Right atrium auricular region (tissue), 2 donors: ENCODE data around the gene KRT17. TPM values are rescaled to one million over a fixed set of nuclear protein-coding genes. Genes with fewer than 3 reads are reported as not detected.
"Not testable (repeated sequence)": the region's sequence is repeated elsewhere in the genome, so short reads cannot be mapped to it uniquely, and the experiment has no call there.

Source experiments
- DNase-seq: peaks from one replicate; pipeline ENCODE4 v3.0.0-alpha.2; 2019; ENCODE audit warnings: low spot score
- H3K27ac ChIP-seq, 2 donors: fragments of 200-600 bp; sonication (generic); 1 replicate in 1 of 2; 2 replicates in 1 of 2; pipeline ENCODE4 v1.5.1; 2016 to 2019
- H3K27me3 ChIP-seq, 2 donors: fragments of 200-600 bp; sonication (generic); one replicate each; pipeline versions ENCODE4 v1.5.1 to v1.6.0; 2017 to 2019
- H3K36me3 ChIP-seq: fragments of 200-600 bp; sonication (generic); one replicate; pipeline ENCODE4 v1.5.1; 2016
- H3K4me1 ChIP-seq, 2 donors: fragments of 200-600 bp; sonication (generic); one replicate each; pipeline versions ENCODE4 v1.5.1 to v1.6.0; 2017 to 2019
- H3K4me3 ChIP-seq, 2 donors: fragments of 200-600 bp; sonication (generic); 1 replicate in 1 of 2; 2 replicates in 1 of 2; pipeline ENCODE4 v1.5.1; 2017 to 2019; ENCODE audit warnings: mild to moderate bottlenecking in 1 of 2, moderate library complexity in 1 of 2
- H3K9me3 ChIP-seq, 2 donors: fragments of 200-600 bp; sonication (generic); one replicate each; pipeline ENCODE4 v1.5.1; 2019
- total RNA-seq, 2 donors: library from RNA; depleted of rRNA; stranded (reverse); fragments of >200 nt; gene quantifications; one replicate each; pipeline ENCODE4 v1.1.0, GENCODE V29; 2016
- TF ChIP-seq, protein P1 (sequence below), 2 donors: fragments of 200-600 bp; sonication (generic); IDR thresholded peaks; one replicate each; pipeline ENCODE4 v1.5.1; 2019; ENCODE audit warnings: antibody characterized with exemption in 2 of 2

KRT17 gene
- total RNA-seq, 2 donors from 2014 or later = not detected

DNA sequence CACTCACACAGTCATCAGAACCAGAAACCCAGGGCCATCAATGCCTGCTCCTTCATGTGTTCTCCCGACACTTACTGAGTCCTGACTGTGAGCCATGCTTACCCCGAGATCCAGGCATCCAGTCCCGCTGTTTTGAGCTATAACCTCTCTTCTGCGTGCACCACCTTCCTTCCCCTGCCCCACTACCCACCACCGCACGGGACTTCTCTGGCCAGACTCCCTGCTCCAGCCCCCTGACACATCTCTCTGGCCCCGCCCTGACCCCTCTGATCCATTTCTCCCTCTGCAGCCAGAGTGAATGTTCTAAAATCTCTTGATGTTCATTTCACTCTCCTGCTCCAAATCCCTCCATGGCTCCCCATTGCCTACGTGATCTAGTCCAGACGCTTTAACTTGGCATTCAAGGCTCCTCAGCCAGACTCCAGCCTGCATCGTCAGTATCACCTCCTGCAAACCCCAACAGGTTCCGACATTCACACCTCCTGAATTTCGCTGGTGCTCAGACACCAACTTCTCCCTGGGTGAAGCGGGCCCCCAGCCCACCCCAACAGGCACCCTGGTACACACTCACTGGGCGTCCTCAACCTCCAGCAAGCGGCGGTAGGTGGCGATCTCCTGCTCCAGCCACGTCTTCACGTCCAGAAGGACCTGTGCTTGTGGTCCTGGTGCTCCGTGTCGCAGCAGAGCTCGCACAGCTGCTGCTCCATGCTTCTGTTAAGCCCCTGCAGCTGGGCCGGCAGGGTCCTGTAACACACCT lies 3.1 kb upstream of the KRT17 start:
- no peaks in the 10 kb centered on the region for H3K27me3 ChIP-seq
- DNase-seq = no peak
- H3K27ac ChIP-seq = no peak overlapping the region
- H3K36me3 ChIP-seq = no peaks in the 10 kb centered on the region
- H3K4me1 ChIP-seq = no peaks in the 10 kb centered on the region
- TF ChIP-seq, protein P1, sequence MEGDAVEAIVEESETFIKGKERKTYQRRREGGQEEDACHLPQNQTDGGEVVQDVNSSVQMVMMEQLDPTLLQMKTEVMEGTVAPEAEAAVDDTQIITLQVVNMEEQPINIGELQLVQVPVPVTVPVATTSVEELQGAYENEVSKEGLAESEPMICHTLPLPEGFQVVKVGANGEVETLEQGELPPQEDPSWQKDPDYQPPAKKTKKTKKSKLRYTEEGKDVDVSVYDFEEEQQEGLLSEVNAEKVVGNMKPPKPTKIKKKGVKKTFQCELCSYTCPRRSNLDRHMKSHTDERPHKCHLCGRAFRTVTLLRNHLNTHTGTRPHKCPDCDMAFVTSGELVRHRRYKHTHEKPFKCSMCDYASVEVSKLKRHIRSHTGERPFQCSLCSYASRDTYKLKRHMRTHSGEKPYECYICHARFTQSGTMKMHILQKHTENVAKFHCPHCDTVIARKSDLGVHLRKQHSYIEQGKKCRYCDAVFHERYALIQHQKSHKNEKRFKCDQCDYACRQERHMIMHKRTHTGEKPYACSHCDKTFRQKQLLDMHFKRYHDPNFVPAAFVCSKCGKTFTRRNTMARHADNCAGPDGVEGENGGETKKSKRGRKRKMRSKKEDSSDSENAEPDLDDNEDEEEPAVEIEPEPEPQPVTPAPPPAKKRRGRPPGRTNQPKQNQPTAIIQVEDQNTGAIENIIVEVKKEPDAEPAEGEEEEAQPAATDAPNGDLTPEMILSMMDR (IDR thresholded peaks at IDR 0.05) = no peak
- no peaks in the 10 kb centered on the region for H3K9me3 ChIP-seq
- no peak overlapping the region for H3K4me3 ChIP-seq

DNA sequence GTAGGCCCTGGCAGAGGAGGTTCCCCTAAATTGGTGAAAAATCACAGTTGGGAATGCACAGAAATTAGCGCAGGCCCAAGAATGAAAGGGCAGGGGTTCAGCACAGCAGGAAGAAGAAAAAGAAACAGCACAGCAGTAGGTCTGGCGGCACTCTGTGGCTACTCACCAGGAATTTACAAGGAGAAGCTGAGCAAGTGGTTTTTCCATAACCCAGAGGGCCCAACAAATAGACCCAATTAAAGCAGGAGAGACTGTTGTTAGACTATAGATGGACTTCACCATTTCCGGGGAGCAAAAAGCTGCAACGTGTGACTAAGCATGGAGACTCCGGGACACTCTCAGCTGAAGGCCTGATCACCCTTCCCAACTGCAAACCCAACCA lies 2.5 kb upstream of the KRT17 start:
- not testable (repeated sequence) for H3K9me3 ChIP-seq, H3K4me3 ChIP-seq, H3K27me3 ChIP-seq, H3K36me3 ChIP-seq, DNase-seq, H3K4me1 ChIP-seq, H3K27ac ChIP-seq

DNA sequence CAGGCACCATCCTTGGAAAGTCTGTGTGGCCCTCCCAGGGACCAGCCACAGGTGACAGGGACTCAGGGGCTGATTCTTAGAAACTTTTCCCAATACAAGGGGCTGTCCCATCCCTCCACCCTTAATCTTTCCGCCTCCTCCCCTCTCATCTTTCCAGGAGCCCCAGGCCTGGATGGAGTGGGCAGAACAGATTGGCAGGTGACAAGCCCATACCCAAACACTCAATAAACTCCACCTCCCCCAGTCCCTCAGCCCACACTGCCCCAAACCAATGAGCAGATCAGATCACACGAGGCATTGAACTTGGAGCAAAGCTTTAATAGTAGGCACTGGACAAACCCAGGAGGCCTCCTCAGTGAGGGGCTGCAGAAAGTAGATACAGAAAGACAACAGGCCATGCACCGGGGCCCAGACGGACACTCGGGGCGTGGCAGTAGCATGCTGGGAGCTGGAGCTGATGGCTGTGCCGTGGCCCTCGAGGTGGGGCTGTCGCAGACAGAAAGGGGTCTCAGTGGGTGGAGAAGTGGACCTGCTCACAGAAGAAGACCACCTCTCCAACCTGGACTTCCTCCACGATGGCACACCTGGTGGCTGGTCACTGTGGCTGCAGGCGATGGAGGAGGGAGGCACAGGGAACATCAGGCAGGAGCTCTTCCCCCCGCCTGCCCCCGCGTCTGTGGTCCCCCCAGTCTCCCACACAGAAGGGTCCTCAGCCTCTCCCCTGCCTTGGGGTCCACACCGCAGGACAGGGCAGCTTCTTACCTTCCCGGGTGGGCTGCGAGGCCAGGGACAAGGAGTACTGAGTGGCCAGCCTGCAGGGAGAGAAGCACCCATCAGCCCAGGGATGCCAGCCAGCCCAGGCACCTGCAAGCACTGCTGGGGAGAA lies 1.9 kb upstream of the KRT17 start:
- not testable (repeated sequence) for H3K9me3 ChIP-seq, H3K36me3 ChIP-seq, H3K27me3 ChIP-seq, H3K4me3 ChIP-seq, H3K4me1 ChIP-seq, H3K27ac ChIP-seq, DNase-seq

DNA sequence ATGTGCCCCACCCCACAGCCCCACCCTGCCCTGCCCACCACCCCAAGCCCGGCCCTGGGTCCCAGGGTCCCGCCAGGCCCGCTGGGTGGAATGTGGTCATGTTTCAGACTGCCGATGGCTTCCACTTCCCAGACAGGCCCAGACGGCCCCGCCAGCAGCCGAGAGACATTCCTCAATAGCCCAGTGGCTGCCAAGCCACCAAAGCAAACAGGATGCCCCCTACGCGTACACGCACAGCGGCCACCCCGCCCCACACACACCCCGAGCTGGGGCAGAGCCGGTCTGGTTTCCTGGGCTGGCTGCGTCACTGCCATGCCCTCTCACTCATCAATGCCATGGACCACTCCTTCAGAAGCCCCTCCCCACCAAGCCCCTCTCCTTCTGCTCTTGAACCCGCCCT lies 1.2 kb upstream of the KRT17 start:
- no peak for DNase-seq
- H3K27me3 ChIP-seq = no peaks in the 10 kb centered on the region
- no peak overlapping the region for H3K27ac ChIP-seq
- no peak overlapping the region for H3K4me3 ChIP-seq
- no peaks in the 10 kb centered on the region for H3K36me3 ChIP-seq
- TF ChIP-seq, protein P1 (IDR thresholded peaks at IDR 0.05) = no peak
- no peaks in the 10 kb centered on the region for H3K4me1 ChIP-seq
- H3K9me3 ChIP-seq = no peaks in the 10 kb centered on the region

DNA sequence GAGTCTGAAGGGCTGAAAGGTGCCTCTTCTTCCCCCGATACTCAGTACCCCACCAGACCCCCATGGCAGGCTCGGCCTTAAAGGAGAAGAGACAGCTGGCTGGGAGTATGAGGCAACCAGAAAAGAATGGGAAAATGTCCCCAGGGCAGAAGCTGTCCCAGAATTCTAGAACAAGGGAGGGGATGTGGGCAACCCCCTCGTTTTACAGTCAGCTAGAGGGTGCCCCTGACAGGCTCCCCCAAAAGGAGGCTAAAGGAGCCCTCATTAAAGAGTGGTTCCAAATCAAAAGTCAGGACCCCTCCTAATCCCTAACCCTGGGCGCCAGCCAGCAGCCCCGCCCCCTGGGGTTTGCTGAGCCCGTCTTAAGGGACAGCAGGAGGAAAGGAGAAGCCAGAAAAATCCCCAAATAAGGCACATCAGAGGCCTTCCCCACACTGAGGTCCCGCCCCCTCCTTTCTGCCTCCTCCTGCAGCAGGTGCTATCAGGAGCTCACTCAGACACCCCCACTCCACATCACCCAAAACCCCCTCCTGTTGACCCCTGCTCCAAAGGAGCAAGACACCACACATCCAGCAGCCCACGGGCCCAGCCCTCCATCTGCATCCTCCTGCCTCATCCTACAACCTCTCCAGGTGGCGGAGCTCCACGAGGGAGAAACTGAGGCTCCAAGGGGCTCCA lies 1.1 kb downstream of the KRT17 start:
- not testable (repeated sequence) for H3K27ac ChIP-seq, H3K4me3 ChIP-seq, DNase-seq, H3K36me3 ChIP-seq, H3K4me1 ChIP-seq, H3K27me3 ChIP-seq, H3K9me3 ChIP-seq

DNA sequence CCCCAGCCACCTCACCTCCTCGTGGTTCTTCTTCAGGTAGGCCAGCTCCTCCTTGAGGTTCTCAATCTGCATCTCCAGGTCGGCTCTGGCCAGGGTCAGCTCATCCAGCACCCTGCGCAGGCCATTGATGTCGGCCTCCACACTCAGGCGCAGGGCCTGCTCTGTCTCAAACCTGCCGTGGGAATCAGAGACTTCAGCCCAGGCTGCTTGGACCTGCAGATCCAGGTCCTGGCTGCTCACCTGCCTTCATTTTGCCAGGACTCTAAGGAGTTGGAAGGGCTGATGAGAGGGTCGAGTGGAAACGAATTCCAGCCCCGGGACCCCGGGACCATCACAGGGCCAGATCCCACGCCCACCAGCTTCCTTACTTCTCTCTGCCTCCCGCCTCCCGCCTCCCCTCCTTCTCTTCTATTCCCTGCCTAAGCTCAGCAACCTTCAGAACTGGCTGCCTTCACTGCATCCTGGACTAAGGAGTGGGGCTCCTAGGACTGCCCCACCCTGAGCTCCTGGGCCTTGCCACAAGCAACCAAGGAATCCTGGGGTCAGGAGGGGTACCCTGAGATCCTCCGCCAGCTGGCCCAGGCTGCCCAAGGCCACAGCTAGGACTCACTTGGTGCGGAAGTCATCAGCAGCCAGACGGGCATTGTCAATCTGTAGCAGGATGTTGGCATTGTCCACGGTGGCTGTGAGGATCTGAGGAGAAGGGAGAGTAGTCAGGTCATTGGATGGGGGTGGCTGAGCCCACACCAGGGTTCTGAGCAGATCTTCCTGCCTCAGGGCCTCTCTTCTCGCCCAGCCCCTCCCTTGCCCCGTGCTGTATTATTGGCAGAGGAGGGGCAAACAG lies 1.8 kb downstream of the KRT17 start:
- H3K36me3 ChIP-seq, H3K4me3 ChIP-seq, H3K4me1 ChIP-seq, H3K9me3 ChIP-seq, H3K27me3 ChIP-seq, DNase-seq, H3K27ac ChIP-seq: not testable (repeated sequence)

DNA sequence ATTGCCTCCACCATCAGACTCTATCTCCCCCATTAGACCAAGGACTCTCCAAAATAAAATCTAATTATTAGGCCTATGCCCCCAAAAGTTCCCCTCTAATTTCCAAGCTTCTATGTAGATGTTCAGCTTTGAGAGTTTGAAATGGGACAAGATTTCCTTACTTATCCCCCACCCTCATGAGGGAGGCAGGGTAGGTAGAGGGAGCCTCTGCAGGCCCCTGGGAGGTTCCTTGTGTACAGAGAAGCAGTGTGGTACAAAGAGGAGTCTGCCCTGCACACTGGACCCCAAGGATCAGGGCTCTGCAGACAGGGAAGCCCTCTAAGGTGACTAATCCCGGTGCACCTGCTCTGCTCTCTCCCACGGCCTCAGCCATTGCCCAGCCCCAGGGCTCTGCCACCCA lies 2.5 kb downstream of the KRT17 start:
- no peaks in the 10 kb centered on the region for H3K9me3 ChIP-seq
- no peak overlapping the region for H3K4me3 ChIP-seq
- H3K36me3 ChIP-seq = no peaks in the 10 kb centered on the region
- H3K4me1 ChIP-seq = no peaks in the 10 kb centered on the region
- no peaks in the 10 kb centered on the region for H3K27me3 ChIP-seq
- H3K27ac ChIP-seq = no peak overlapping the region
- no peak for DNase-seq
- TF ChIP-seq, protein P1 (IDR thresholded peaks at IDR 0.05) = no peak

DNA sequence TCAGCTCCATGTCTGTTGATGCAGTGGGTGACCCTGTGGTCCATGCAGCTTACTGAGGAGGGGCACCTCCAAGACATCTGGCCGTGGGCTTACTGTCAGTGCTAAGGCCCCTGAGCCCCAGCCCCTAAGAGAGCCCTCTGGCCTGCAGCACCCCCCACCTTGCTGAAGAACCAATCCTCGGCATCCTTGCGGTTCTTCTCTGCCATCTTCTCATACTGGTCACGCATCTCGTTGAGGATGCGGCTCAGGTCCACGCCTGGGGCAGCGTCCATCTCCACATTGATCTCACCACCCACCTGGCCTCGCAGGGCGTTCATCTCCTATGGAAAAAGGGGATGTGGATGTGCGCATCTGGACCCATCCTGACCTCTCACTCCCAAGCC lies 2.9 kb downstream of the KRT17 start:
- H3K9me3 ChIP-seq, H3K4me3 ChIP-seq, DNase-seq, H3K4me1 ChIP-seq, H3K36me3 ChIP-seq, H3K27me3 ChIP-seq, H3K27ac ChIP-seq: not testable (repeated sequence)
